OCI-LY1 (cell line): ENCODE measurements around the gene SLC25A21.

ENCODE experiments used
- H2AFZ ChIP-seq: fragments of 200-600 bp; sonication (generic), shearing (Covaris generic); 2 replicates; pipeline ENCODE4 v1.6.0; 2014; ENCODE audit warnings: antibody characterized with exemption, mild to moderate bottlenecking, low read length
- H3F3A ChIP-seq: fragments of 200-600 bp; sonication (generic), shearing (Covaris generic); 2 replicates; pipeline ENCODE4 v1.6.0; 2014; ENCODE audit warnings: mild to moderate bottlenecking, antibody characterized with exemption, low read length, moderate library complexity; ENCODE audit not compliant: insufficient read depth
- H3K27ac ChIP-seq: fragments of 200-600 bp; sonication (generic); 2 replicates; pipeline ENCODE4 v1.5.1; 2014; ENCODE audit warnings: low read length, mixed run types, mild to moderate bottlenecking, low read depth; ENCODE audit not compliant: poor library complexity, severe bottlenecking
- H3K27me3 ChIP-seq: fragments of 200-600 bp; sonication (generic); 2 replicates; pipeline ENCODE4 v1.6.0; 2014; ENCODE audit warnings: antibody characterized with exemption, mild to moderate bottlenecking, low read length, moderate library complexity; ENCODE audit not compliant: insufficient read depth
- H3K36me3 ChIP-seq: fragments of 200-600 bp; sonication (generic); 2 replicates; pipeline ENCODE4 v1.6.1; 2014; ENCODE audit warnings: mild to moderate bottlenecking, antibody characterized with exemption, low read length, moderate library complexity, mixed read lengths; ENCODE audit not compliant: insufficient read depth
- H3K4me1 ChIP-seq: fragments of 200-600 bp; sonication (generic); 2 replicates; pipeline ENCODE4 v1.5.1; 2014; ENCODE audit warnings: mild to moderate bottlenecking, low read length, moderate library complexity; ENCODE audit not compliant: insufficient read depth, severe bottlenecking
- H3K4me2 ChIP-seq: fragments of 200-600 bp; sonication (generic), shearing (Covaris generic); 2 replicates; pipeline ENCODE4 v1.6.1; 2014; ENCODE audit warnings: low read length
- H3K4me3 ChIP-seq: fragments of 200-600 bp; sonication (generic); 2 replicates; pipeline ENCODE4 v1.5.1; 2014; ENCODE audit warnings: low read length, low read depth, mild to moderate bottlenecking, mixed read lengths; ENCODE audit not compliant: poor library complexity, severe bottlenecking
- H3K79me2 ChIP-seq: fragments of 200-600 bp; shearing (Covaris generic); 2 replicates; pipeline ENCODE4 v1.6.1; 2016; ENCODE audit warnings: mixed run types, low read length, mixed read lengths; ENCODE audit not compliant: insufficient read depth
- H3K9ac ChIP-seq: fragments of 200-600 bp; sonication (generic), shearing (Covaris generic); 2 replicates; pipeline ENCODE4 v1.6.1; 2014; ENCODE audit warnings: mild to moderate bottlenecking, low read length, mixed read lengths
- H3K9me2 ChIP-seq: fragments of 200-600 bp; sonication (generic), shearing (Covaris generic); 2 replicates; pipeline ENCODE4 v1.6.1; 2014; ENCODE audit warnings: low read depth, mild to moderate bottlenecking, low read length, mixed read lengths
- H3K9me3 ChIP-seq: fragments of 200-600 bp; shearing (Covaris generic); 2 replicates; pipeline ENCODE4 v1.6.1; 2014; ENCODE audit warnings: low read length, mixed read lengths
- H4K20me1 ChIP-seq: fragments of 200-600 bp; sonication (generic), shearing (Covaris generic); 2 replicates; pipeline ENCODE4 v1.6.0; 2016; ENCODE audit warnings: mild to moderate bottlenecking, low read length; ENCODE audit not compliant: insufficient read depth
- CTCF ChIP-seq: fragments of 200-600 bp; sonication (generic), shearing (Covaris generic); IDR thresholded peaks from 2 replicates; pipeline ENCODE4 v1.5.1; 2017; ENCODE audit warnings: mild to moderate bottlenecking, antibody characterized with exemption, low read length, moderate library complexity, mixed read lengths
- EZH2 ChIP-seq: fragments of 200-600 bp; sonication (generic), shearing (Covaris generic); IDR thresholded peaks from 2 replicates; pipeline ENCODE4 v1.8.0; 2017; ENCODE audit warnings: borderline replicate concordance, mixed run types, mild to moderate bottlenecking, antibody characterized with exemption, low read length, moderate library complexity, mixed read lengths

The SLC25A21 gene

GRCh38 chr14:36950812-36951211, 221.6 kb downstream of the SLC25A21 start:
- Histone ChIP-seq H3K36me3 (no peaks in the 10 kb centered on the region), H3K4me1 (no peaks in the 10 kb centered on the region), H4K20me1 (no peaks in the 10 kb centered on the region), H3K4me3 (no peak overlapping the region), H3F3A (no peaks in the 10 kb centered on the region), H3K79me2 (no peaks in the 10 kb centered on the region), H3K27me3 (no peaks in the 10 kb centered on the region), H3K9me3 (no peaks in the 10 kb centered on the region), H3K4me2 (no peak overlapping the region), H2AFZ (no peak overlapping the region), H3K9me2 (no peaks in the 10 kb centered on the region), H3K27ac (no peak overlapping the region), H3K9ac (no peak overlapping the region)
- no peak for TF ChIP-seq EZH2
- TF ChIP-seq CTCF = no peak

GRCh38 chr14:36949371-36949770, 223.0 kb downstream of the SLC25A21 start:
- H3F3A ChIP-seq = no peaks in the 10 kb centered on the region
- no peaks in the 10 kb centered on the region for H4K20me1 ChIP-seq
- H3K9me2 ChIP-seq = no peaks in the 10 kb centered on the region
- H3K27me3 ChIP-seq = no peaks in the 10 kb centered on the region
- no peak overlapping the region for H3K4me2 ChIP-seq
- no peak overlapping the region for H3K4me3 ChIP-seq
- no peaks in the 10 kb centered on the region for H3K9me3 ChIP-seq
- TF ChIP-seq CTCF (no peak), EZH2 (no peak)
- H3K79me2 ChIP-seq = no peaks in the 10 kb centered on the region
- H3K27ac ChIP-seq = no peak overlapping the region
- no peak overlapping the region for H3K9ac ChIP-seq
- H3K4me1 ChIP-seq = no peaks in the 10 kb centered on the region
- H3K36me3 ChIP-seq = no peaks in the 10 kb centered on the region
- no peak overlapping the region for H2AFZ ChIP-seq

- no peak overlapping the region for H3K4me3 ChIP-seq
- H3K4me2 ChIP-seq = no peak overlapping the region
- no peaks in the 10 kb centered on the region for H3K9me2 ChIP-seq
- H2AFZ ChIP-seq = no peak overlapping the region
- H3K36me3 ChIP-seq = no peaks in the 10 kb centered on the region
- no peaks in the 10 kb centered on the region for H4K20me1 ChIP-seq
- no peak overlapping the region for H3K27ac ChIP-seq
- H3K9ac ChIP-seq = no peak overlapping the region
- H3K9me3 ChIP-seq = no peaks in the 10 kb centered on the region
- TF ChIP-seq CTCF (no peak), EZH2 (no peak)
- H3K4me1 ChIP-seq = no peaks in the 10 kb centered on the region
- H3F3A ChIP-seq = no peaks in the 10 kb centered on the region
- no peaks in the 10 kb centered on the region for H3K79me2 ChIP-seq
- H3K27me3 ChIP-seq = no peaks in the 10 kb centered on the region
Observed at GRCh38 chr14:36948157-36948859, 224.1 kb downstream of the SLC25A21 start.
